GM18520 (cell line): ENCODE data around the gene C16orf96.

ENCODE experiments used
- ATAC-seq: cut with Tn5 transposase; IDR thresholded peaks from one replicate; pipeline ENCODE4 v1.9.1; 2021; ENCODE audit not compliant: unreplicated experiment

The C16orf96 gene

DNA sequence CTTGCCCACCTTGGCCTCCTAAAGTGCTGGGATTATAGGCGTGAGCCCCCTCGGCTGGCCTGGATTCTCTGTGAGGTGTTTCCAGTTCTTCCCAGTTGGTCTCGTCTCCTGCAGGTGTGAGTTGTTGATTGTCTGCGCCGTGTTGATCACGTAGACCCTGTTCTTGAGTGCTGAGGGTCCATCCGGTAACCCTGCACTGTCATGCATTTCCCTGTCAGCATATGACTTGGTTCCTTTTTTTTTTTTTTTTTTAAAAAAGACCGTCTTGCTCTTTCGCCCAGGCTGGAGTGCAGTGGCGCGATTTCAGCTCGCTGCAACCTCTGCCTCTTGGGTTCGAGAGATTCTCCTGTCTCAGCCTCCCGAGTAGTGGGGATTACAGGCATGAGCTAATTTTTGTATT lies 85.8 kb downstream of the C16orf96 start:
- no peak for ATAC-seq

DNA sequence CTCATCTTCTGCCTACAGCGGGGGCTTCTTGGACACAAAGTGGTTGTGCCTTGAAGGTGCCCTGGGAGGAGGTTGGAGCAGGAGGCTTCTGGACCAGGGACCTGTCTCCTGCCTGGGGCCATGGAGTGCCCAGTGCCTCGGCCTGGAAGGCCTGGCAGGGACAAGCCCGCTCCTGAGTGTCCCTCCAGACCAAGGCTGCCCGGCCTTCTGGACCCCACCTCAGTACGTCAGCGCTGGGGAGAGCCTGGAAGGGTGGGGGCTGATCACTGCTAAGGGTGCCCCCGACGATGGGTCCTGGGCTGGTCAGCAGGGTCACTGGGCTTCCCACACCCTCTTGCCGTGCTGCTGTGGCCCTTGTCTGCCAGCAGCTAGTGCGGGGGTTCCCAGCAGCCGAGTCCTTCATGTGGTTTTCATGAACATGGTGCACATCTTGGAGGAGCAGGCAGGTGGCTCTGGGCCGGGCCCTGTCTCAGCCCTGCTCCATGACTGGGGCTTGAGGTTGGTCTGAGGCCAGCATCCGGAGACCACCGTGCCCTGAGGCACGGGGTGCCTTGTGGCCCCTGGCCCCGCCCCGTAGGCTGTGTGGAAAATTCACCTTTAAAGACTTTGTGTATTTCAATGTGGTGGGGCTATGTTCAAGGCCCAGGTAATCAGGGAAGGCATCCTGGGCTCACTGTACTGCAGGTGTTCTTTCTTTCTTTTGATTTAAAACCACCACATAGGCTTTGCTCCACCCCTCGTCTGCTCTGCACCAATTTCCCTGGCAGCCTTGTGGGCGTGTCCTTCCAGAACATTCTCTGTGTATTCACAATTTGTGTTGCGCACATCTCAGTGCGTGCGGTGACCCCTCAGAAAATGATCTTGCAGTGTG lies 90.9 kb downstream of the C16orf96 start:
- no peak for ATAC-seq

DNA sequence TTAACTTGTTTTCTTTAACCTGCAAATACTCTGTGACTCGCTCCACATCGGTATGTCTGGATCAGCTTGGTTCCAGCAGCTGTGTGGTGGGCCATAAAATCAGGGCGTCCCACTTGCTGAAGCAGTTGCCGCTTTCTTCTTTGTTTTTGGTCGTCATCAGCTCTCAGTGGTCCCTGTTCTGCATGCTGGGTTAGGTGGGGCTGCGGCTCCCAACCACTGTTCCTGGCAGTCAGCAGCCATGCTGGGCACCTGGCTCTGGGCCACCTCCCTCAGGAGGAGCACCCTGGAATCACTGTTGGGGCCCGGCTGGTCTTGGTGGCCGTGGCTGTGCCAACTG lies 91.5 kb downstream of the C16orf96 start:
- ATAC-seq, result no peak

DNA sequence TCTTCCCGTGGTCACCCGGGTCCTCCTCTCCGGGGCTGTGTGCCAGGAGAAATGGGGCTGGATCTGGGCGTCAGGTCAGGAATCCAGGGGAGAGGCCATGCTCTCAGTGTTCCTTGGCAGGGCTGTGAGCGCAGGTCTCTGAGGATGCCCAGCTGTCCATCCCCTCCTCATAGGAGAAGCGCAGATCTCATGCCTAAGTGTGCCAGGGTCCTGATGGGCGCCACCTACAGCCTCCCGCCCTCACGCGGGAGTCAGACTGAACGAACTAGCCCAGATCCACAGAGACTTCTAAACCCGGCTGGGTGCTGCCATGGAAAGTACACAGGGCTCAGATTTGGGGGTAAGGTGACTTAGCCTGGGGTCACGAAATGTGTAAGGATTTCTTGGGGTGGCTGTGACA lies 92.8 kb downstream of the C16orf96 start:
- no peak for ATAC-seq

DNA sequence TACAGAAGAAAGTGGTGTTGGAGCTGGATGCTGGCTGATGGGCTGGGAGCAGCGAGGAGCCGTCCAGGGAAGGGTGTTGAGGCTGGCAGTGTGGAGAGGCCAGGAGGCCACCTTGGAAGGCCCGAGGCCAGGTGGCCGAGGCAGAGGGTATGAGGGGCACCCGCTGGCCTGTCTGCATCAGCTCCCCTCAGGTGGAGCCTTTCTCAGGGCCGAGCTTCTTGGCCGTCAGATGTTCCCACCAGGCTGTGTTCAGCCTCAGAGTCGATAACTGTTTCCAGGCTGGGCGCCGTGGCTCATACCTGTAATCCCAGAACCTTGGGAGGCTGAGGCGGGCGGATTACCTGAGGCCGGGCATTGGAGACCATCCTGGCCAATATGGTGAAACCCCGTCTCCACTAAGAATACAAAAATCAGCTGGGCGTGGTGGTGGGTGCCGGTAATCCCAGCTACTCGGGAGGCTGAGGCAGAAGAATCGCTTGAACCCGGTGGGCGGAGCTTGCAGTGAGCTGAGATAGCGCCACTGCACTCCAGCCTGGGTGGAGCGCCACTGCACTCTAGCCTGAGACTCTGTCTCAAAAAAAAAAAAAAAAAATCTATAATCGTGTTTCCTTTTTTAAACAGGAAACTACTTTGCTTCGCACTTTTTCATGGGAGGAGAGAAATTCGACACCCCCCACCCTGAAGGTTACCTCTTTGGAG lies 93.8 kb downstream of the C16orf96 start:
- ATAC-seq, result no peak
